K562 (cell line): ENCODE data around the gene MIDN. TPM values are rescaled to one million over a fixed set of nuclear protein-coding genes. Genes with fewer than 3 reads are reported as not detected.

Experiments
- DMBX1 ChIP-seq: fragments of 250-450 bp; sonication (Bioruptor Pico); IDR thresholded peaks from 2 replicates; pipeline ENCODE4 v1.8.0; 2022; ENCODE audit warnings: inconsistent platforms, mild to moderate bottlenecking, moderate library complexity, borderline replicate concordance
- FOXJ3 ChIP-seq: sonication (generic); formaldehyde crosslinking; IDR thresholded peaks from 2 replicates; pipeline ENCODE4 v1.4.0; 2020; ENCODE audit warnings: mild to moderate bottlenecking, missing genetic modification reagents
- GATAD2A ChIP-seq: fragments of 450-650 bp; IDR thresholded peaks from 2 replicates; pipeline ENCODE4 v1.6.1; 2017
- GTF2B ChIP-seq: IDR thresholded peaks from 2 replicates; pipeline ENCODE4 v1.6.1; 2011; ENCODE audit not compliant: insufficient read length; ENCODE audit errors: extremely low read depth
- HDAC6 ChIP-seq: IDR thresholded peaks from 2 replicates; pipeline ENCODE4 v1.6.1; 2012; ENCODE audit warnings: low read depth, mild to moderate bottlenecking, control low read depth, inconsistent platforms, low read length, moderate library complexity
- MAZ ChIP-seq, 2 experiments: fragments of 450-650 bp in 1 of 2; sonication (generic) in 1 of 2; formaldehyde crosslinking; IDR thresholded peaks in 1 of 2; conservative IDR thresholded peaks in 1 of 2; 2 replicates each; pipeline versions ENCODE4 v1.4.0 to v1.5.0; 2020; ENCODE audit warnings: mild to moderate bottlenecking in 1 of 2, missing genetic modification reagents in 1 of 2
- NBN ChIP-seq: fragments of 450-650 bp; IDR thresholded peaks from 2 replicates; pipeline ENCODE4 v1.6.1; 2016; ENCODE audit warnings: low read depth, mild to moderate bottlenecking
- NR2C2 ChIP-seq, 2 experiments: fragments of 200-800 bp in 1 of 2; sonication (Bioruptor generic) in 1 of 2; sonication (generic) in 1 of 2; formaldehyde crosslinking in 1 of 2; IDR thresholded peaks; 2 replicates each; pipeline versions ENCODE4 v1.6.1 to v1.8.0; 2016 to 2022; ENCODE audit warnings: mild to moderate bottlenecking in 1 of 2, missing compliant biosample characterization in 1 of 2, missing genetic modification characterization in 1 of 2, missing genetic modification reagents in 1 of 2
- ZNF324 ChIP-seq: fragments of 250-450 bp; sonication (Bioruptor Pico); IDR thresholded peaks from 2 replicates; pipeline ENCODE4 v1.4.0; 2020; ENCODE audit warnings: mild to moderate bottlenecking
- polyA plus RNA-seq, 8 experiments: library from polyadenylated mRNA; depleted of rRNA in 4 of 8; stranded (reverse) in 5 of 8; unstranded in 3 of 8; fragments of >200 nt; fragmentation: Nextera tagmentation in 2 of 8; fragmentation: Illumina TruSeq in 1 of 8; extraction: Ambion mirVana in 2 of 8; extraction: Trizol in 1 of 8; gene quantifications; 2 replicates each; pipeline versions ENCODE4 v1.2.1 to v1.2.3, GENCODE V29; 2011 to 2014; ENCODE audit warnings: inconsistent platforms in 1 of 8, missing spikeins in 1 of 8
- total RNA-seq, 7 experiments: library from RNA; depleted of rRNA in 6 of 7; stranded (reverse); fragments of >200 nt in 6 of 7; fragmentation: Illumina TruSeq in 2 of 7; extraction: Trizol in 2 of 7; gene quantifications; 2 replicates each; pipeline versions ENCODE4 v1.2.1 to v1.2.3, GENCODE V29; 2011 to 2021; ENCODE audit warnings: low replicate concordance in 1 of 7
- TF ChIP-seq, protein P1 (sequence below): fragments of 450-650 bp; IDR thresholded peaks from 2 replicates; pipeline ENCODE4 v1.6.1; 2016; ENCODE audit warnings: mild to moderate bottlenecking, moderate library complexity
- TF ChIP-seq, protein P2 (sequence below): IDR thresholded peaks from 3 replicates; pipeline ENCODE4 v1.6.1; 2011; ENCODE audit warnings: borderline replicate concordance, mild to moderate bottlenecking; ENCODE audit not compliant: insufficient read length, insufficient read depth

The MIDN gene
- total and polyA plus RNA-seq, 9 of the 15 experiments (the other 6 are each of a cell fraction or from before 2014, with no cell fraction given) = 0.17 to 120 (median 10.1) TPM

DNA sequence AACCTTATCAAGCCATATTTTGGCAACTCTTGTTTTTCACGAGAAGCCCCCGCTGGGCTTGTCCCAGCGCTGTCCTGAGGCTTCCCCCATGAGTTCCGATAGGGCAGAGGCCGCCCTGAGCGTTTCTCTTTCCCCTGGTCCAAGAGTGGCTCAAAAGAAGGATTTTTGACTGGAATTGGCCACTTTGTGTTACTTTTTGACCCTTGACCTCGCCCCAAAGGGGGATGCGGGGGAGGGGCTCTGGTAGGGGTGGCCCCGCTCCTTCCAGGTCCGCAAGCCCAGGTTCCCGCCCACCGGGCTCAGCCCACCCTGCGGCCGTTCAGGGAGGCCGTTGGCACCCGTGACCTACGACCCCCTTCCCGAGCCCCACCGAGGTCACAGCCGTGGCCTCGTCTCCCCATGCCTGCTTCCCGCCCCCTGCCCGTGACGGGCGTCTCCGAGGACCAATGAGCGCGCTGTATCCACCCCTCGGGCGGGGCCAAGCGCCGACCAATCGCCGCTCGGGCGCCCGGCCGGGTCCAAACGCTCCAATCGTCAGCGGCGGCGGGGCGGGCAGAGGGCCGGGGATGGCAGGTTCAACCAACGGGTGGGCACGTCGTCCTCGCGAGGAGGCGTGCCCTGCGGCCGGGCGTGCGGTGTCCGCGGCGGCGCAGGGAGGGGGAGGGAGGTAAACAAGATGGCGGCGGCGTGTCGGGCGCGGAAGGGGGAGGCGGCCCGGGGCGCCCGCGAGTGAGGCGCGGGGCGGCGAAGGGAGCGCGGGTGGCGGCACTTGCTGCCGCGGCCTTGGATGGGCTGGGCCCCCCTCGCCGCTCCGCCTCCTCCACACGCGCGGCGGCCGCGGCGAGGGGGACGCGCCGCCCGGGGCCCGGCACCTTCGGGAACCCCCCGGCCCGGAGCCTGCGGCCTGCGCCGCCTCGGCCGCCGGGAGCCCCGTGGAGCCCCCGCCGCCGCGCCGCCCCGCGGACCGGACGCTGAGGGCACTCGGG, 43.0 kb upstream of the MIDN start, which contains the start of gene STK11 (continued):
- TF ChIP-seq NR2C2 (CRISPR knock-in tag; IDR thresholded peaks at IDR 0.05) (peak; percentile 91), NR2C2 (tag; IDR thresholded peaks at IDR 0.05) (peak; percentile 99), MAZ (CRISPR knock-in tag; conservative IDR thresholded peaks at IDR 0.05 in 1 of 2, IDR thresholded peaks at IDR 0.05 in 1 of 2) (peak; percentile 71 to 79), HDAC6 (no peak), FOXJ3 (no peak), GTF2B (no peak), NBN (no peak), ZNF324 (CRISPR knock-in tag) (0 out of 2 replicates have a peak, but pooled peaks have one; percentile 35), DMBX1 (CRISPR knock-in tag) (peak; percentile 75), GATAD2A (no peak)
- TF ChIP-seq, protein P1, sequence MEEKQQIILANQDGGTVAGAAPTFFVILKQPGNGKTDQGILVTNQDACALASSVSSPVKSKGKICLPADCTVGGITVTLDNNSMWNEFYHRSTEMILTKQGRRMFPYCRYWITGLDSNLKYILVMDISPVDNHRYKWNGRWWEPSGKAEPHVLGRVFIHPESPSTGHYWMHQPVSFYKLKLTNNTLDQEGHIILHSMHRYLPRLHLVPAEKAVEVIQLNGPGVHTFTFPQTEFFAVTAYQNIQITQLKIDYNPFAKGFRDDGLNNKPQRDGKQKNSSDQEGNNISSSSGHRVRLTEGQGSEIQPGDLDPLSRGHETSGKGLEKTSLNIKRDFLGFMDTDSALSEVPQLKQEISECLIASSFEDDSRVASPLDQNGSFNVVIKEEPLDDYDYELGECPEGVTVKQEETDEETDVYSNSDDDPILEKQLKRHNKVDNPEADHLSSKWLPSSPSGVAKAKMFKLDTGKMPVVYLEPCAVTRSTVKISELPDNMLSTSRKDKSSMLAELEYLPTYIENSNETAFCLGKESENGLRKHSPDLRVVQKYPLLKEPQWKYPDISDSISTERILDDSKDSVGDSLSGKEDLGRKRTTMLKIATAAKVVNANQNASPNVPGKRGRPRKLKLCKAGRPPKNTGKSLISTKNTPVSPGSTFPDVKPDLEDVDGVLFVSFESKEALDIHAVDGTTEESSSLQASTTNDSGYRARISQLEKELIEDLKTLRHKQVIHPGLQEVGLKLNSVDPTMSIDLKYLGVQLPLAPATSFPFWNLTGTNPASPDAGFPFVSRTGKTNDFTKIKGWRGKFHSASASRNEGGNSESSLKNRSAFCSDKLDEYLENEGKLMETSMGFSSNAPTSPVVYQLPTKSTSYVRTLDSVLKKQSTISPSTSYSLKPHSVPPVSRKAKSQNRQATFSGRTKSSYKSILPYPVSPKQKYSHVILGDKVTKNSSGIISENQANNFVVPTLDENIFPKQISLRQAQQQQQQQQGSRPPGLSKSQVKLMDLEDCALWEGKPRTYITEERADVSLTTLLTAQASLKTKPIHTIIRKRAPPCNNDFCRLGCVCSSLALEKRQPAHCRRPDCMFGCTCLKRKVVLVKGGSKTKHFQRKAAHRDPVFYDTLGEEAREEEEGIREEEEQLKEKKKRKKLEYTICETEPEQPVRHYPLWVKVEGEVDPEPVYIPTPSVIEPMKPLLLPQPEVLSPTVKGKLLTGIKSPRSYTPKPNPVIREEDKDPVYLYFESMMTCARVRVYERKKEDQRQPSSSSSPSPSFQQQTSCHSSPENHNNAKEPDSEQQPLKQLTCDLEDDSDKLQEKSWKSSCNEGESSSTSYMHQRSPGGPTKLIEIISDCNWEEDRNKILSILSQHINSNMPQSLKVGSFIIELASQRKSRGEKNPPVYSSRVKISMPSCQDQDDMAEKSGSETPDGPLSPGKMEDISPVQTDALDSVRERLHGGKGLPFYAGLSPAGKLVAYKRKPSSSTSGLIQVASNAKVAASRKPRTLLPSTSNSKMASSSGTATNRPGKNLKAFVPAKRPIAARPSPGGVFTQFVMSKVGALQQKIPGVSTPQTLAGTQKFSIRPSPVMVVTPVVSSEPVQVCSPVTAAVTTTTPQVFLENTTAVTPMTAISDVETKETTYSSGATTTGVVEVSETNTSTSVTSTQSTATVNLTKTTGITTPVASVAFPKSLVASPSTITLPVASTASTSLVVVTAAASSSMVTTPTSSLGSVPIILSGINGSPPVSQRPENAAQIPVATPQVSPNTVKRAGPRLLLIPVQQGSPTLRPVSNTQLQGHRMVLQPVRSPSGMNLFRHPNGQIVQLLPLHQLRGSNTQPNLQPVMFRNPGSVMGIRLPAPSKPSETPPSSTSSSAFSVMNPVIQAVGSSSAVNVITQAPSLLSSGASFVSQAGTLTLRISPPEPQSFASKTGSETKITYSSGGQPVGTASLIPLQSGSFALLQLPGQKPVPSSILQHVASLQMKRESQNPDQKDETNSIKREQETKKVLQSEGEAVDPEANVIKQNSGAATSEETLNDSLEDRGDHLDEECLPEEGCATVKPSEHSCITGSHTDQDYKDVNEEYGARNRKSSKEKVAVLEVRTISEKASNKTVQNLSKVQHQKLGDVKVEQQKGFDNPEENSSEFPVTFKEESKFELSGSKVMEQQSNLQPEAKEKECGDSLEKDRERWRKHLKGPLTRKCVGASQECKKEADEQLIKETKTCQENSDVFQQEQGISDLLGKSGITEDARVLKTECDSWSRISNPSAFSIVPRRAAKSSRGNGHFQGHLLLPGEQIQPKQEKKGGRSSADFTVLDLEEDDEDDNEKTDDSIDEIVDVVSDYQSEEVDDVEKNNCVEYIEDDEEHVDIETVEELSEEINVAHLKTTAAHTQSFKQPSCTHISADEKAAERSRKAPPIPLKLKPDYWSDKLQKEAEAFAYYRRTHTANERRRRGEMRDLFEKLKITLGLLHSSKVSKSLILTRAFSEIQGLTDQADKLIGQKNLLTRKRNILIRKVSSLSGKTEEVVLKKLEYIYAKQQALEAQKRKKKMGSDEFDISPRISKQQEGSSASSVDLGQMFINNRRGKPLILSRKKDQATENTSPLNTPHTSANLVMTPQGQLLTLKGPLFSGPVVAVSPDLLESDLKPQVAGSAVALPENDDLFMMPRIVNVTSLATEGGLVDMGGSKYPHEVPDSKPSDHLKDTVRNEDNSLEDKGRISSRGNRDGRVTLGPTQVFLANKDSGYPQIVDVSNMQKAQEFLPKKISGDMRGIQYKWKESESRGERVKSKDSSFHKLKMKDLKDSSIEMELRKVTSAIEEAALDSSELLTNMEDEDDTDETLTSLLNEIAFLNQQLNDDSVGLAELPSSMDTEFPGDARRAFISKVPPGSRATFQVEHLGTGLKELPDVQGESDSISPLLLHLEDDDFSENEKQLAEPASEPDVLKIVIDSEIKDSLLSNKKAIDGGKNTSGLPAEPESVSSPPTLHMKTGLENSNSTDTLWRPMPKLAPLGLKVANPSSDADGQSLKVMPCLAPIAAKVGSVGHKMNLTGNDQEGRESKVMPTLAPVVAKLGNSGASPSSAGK = peak; percentile 64
- TF ChIP-seq, protein P2, sequence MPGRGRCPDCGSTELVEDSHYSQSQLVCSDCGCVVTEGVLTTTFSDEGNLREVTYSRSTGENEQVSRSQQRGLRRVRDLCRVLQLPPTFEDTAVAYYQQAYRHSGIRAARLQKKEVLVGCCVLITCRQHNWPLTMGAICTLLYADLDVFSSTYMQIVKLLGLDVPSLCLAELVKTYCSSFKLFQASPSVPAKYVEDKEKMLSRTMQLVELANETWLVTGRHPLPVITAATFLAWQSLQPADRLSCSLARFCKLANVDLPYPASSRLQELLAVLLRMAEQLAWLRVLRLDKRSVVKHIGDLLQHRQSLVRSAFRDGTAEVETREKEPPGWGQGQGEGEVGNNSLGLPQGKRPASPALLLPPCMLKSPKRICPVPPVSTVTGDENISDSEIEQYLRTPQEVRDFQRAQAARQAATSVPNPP = no peak
